ENCODE results near the gene NUP107. TPM values are rescaled to one million over a fixed set of nuclear protein-coding genes. Genes with fewer than 3 reads are reported as not detected.

NUP107 gene
- total RNA-seq, 1 experiment from 2014 or later = 99.0 TPM

DNA sequence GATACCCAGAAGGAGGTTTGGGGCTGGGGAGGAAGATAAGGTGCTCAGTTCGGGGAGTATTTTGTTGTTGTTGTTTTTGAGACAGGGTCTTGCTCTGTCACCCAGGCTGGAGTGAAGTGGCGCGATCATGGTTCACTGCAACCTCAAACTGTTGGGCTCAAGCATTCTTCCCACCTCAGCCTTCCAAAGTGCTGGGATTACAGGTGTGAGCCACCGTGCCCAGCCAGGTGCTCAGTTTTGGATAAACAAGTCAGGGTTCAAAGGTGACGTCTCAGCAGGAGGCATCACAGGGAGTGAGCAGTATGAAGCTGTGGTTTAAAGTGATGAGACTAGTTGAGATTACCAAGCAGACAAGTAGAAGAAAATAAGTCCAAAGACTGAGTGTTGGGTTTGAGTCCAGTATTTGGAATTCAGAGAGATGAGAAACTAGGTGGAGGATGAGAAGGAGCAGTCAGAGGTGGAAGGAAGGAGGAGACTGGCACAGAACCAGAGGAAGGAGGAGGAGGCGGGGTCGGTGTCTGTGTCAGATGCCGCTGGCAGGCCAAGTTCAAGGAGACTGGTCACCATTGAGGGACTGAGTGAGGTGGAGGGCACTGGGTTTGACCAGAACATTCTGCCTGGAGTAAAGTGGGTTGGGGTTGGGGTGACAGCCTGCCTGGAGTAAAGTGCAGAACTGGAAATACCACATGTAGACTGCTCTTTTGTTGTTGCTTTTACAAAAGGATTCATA lies 75.3 kb downstream of the NUP107 start:
- ChIA-PET RAD21 (ENCODE audit: low non-redundant PET in 1 of 2, low total read pairs in 2 of 2, uncharacterized antibody in 2 of 2, unreplicated experiment in 2 of 2) (no interaction called here), POLR2A (no interaction called here), CTCF (no interaction called here)
- H3K27ac ChIP-seq (ENCODE audit: low read depth, low read length) = no peak overlapping the region
- H3K4me3 ChIP-seq (replicated peaks in 1 of 2; ENCODE audit: low read depth in 1 of 2, low read length in 2 of 2) = no peak overlapping the region
- no peaks in the 10 kb centered on the region for H3K9me2 ChIP-seq (ENCODE audit: insufficient read depth)
- no peak for TF ChIP-seq SP1 (IDR thresholded peaks at IDR 0.05; ENCODE audit: low read depth)
- TF ChIP-seq ELF1 (IDR thresholded peaks at IDR 0.05; ENCODE audit: borderline replicate concordance, low read depth) = no peak
- TF ChIP-seq POLR2A (IDR thresholded peaks at IDR 0.05; ENCODE audit: borderline replicate concordance, extremely low read depth, insufficient read depth, insufficient read length) = no peak
- no peak for TF ChIP-seq REST (IDR thresholded peaks at IDR 0.05; ENCODE audit: low read depth)
- no peak for TF ChIP-seq SRF (IDR thresholded peaks at IDR 0.05; ENCODE audit: low read depth)
- TF ChIP-seq CBX3 (IDR thresholded peaks at IDR 0.05; ENCODE audit: low read depth) = no peak
- TF ChIP-seq ZBTB33 (IDR thresholded peaks at IDR 0.05; ENCODE audit: extremely low read depth, insufficient replicate concordance, low read length) = no peak
- TF ChIP-seq ZNF274 (IDR thresholded peaks at IDR 0.05; ENCODE audit: low read depth, low read length) = no peak
- TF ChIP-seq CEBPB (IDR thresholded peaks at IDR 0.05; ENCODE audit: low read depth) = no peak
- TF ChIP-seq CTCF (IDR thresholded peaks at IDR 0.05 in 2 of 3, conservative IDR thresholded peaks at IDR 0.05 in 1 of 3; ENCODE audit: borderline replicate concordance in 1 of 3, insufficient read depth in 1 of 3, low read depth in 2 of 3, low read length in 2 of 3) = no peak
- TF ChIP-seq RAD21 (IDR thresholded peaks at IDR 0.05; ENCODE audit: low read depth) = no peak
- no peak for TF ChIP-seq ZFX (IDR thresholded peaks at IDR 0.05)
- no peak for TF ChIP-seq EZH2phosphoT487 (IDR thresholded peaks at IDR 0.05; ENCODE audit: borderline replicate concordance)
- no peak for TF ChIP-seq TCF7L2 (IDR thresholded peaks at IDR 0.05; ENCODE audit: borderline replicate concordance, extremely low read depth, insufficient read depth, insufficient read length)
- no peak for TF ChIP-seq EGR1 (IDR thresholded peaks at IDR 0.05; ENCODE audit: low read depth)
- DNase-seq (ENCODE audit: low read depth, low spot score) (no peak), ATAC-seq (no peak)
- H4K20me1 ChIP-seq (ENCODE audit: insufficient read depth) = no peaks in the 10 kb centered on the region
- H3K9me3 ChIP-seq (ENCODE audit: control insufficient read depth in 1 of 2, insufficient read depth in 1 of 2, low read depth in 1 of 2, low read length in 2 of 2) = no peaks in the 10 kb centered on the region
- intact Hi-C loops (cut with micrococcal nuclease) = no loop called here
- no peak overlapping the region for H3K4me2 ChIP-seq (ENCODE audit: low read length)
- no peak overlapping the region for H3K9ac ChIP-seq (ENCODE audit: low read length)
- no peaks in the 10 kb centered on the region for H3K4me1 ChIP-seq (ENCODE audit: control insufficient read depth in 1 of 2, insufficient read depth in 2 of 2, low read length in 2 of 2)
- no TSS peak for BruUV-seq (replicated peaks)
- H3K27me3 ChIP-seq (ENCODE audit: insufficient read depth, low read length) = no peaks in the 10 kb centered on the region
- peaks cover 3% of the 10 kb centered on the region in 2 experiments; a peak in 2 of 4 replicates for H3K36me3 ChIP-seq (ENCODE audit: control insufficient read depth in 1 of 2, insufficient read depth in 2 of 2, low read length in 2 of 2)
- no peak overlapping the region for H2AFZ ChIP-seq (ENCODE audit: low read depth, low read length, poor library complexity, severe bottlenecking)
- H3K79me2 ChIP-seq (ENCODE audit: insufficient read depth, low read length) = no peaks in the 10 kb centered on the region
